ENCODE measurements around the gene RUNX2.

Gene RUNX2

DNA sequence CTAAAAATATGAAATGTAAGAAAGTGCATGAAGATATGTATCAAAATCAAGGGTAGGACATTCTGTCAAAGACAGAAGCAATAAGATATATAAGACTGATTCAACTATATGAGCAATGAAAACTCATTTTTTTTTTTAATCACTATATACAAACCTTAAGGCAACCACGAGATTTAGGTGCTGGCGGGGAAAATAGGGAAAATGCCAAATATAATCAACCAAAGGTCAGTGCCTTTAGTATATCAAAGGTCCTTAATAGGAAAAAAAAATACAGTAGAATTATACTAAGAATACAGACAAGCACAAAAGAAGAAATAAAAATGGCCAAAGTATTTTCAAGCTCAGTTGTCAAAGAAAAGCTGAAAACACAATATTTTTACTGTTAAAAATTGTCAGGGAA, 25.5 kb downstream of the RUNX2 start:
- no peaks in the 10 kb centered on the region for H3K36me3 ChIP-seq (ENCODE audit: control insufficient read depth, low read depth, low read length)
- no peak overlapping the region for H3K9ac ChIP-seq (ENCODE audit: low read length)
- H3K27ac ChIP-seq (ENCODE audit: low read length): no peak overlapping the region

DNA sequence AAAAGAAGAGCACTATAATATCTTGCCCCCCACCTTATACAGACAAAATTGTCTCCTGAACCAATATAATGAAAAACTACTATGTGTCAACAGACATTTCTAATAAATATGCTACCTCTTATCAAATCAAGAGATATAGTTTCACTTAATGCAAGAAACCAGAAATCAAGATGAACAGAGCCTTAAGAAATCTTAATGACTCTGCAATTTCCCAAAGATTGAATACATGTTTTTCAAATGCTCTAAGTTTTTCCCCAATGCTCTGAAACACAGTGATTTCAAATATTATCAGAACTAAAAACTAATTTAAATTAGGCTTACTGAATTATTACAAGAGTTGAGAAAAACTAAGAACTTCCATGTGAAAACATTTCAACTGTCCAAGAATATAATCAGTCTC, 36.3 kb downstream of the RUNX2 start:
- no peaks in the 10 kb centered on the region for H3K4me1 ChIP-seq (ENCODE audit: control insufficient read depth, low read depth, low read length)
- no peaks in the 10 kb centered on the region for H3K27me3 ChIP-seq (ENCODE audit: control insufficient read depth, insufficient read depth, low read length)
- no peak overlapping the region for H3K4me3 ChIP-seq (ENCODE audit: low read length)
- H3K27ac ChIP-seq (ENCODE audit: low read length): no peak overlapping the region
- H3K9me3 ChIP-seq (ENCODE audit: control insufficient read depth, low read depth, low read length): no peaks in the 10 kb centered on the region
- H3K9ac ChIP-seq (ENCODE audit: low read length): no peak overlapping the region
- H3K36me3 ChIP-seq (ENCODE audit: control insufficient read depth, low read depth, low read length): no peaks in the 10 kb centered on the region

More for the DNA sequence above, 25.5 kb downstream of the RUNX2 start:
- H3K27me3 ChIP-seq (ENCODE audit: control insufficient read depth, insufficient read depth, low read length): no peaks in the 10 kb centered on the region
- no peak overlapping the region for H3K4me3 ChIP-seq (ENCODE audit: low read length)
- H3K4me1 ChIP-seq (ENCODE audit: control insufficient read depth, low read depth, low read length): no peaks in the 10 kb centered on the region
- no peaks in the 10 kb centered on the region for H3K9me3 ChIP-seq (ENCODE audit: control insufficient read depth, low read depth, low read length)

DNA sequence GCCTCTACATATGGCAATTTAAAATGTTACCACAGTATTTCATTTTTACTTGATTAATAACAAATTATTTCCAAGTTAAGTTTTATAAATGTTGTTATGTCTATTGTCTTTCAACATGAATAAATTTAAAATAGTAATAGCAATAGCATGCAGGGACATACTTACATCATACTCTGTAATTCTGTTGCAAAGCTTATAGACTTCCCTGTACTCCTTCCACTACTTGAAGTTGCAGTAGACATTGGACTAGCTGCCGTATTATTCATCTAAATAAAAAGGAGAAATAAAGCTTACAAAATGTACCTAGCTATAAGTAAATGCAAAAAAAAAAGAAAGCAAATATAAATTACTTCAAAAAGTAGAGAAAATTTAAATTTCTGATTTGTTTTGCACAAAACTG, 36.9 kb downstream of the RUNX2 start:
- Histone ChIP-seq H3K27ac (ENCODE audit: low read length) (no peak overlapping the region), H3K4me3 (ENCODE audit: low read length) (no peak overlapping the region), H3K9ac (ENCODE audit: low read length) (no peak overlapping the region), H3K27me3 (ENCODE audit: control insufficient read depth, insufficient read depth, low read length) (no peaks in the 10 kb centered on the region), H3K36me3 (ENCODE audit: control insufficient read depth, low read depth, low read length) (no peaks in the 10 kb centered on the region), H3K9me3 (ENCODE audit: control insufficient read depth, low read depth, low read length) (no peaks in the 10 kb centered on the region), H3K4me1 (ENCODE audit: control insufficient read depth, low read depth, low read length) (no peaks in the 10 kb centered on the region)

DNA sequence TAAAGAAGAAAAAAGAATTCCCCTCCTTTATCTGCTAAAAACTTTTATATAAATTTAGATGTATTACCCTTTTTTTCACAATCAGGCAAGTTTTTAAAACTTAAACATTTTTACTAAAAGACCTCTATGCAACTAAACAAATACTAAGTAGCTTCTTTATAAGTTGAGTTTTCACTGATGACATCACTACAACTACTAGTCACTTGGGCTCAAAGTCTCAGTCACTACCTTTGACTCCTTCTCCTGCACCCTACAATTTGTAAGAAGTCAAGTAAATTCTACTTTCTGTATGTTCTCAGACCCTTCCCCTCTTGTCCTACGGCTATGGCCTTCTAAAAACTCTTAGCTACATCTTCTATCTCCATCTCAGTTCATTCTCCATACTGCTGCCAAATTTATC, 38.4 kb downstream of the RUNX2 start:
- Histone ChIP-seq H3K36me3 (ENCODE audit: control insufficient read depth, low read depth, low read length) (no peaks in the 10 kb centered on the region), H3K27ac (ENCODE audit: low read length) (no peak overlapping the region), H3K4me1 (ENCODE audit: control insufficient read depth, low read depth, low read length) (no peaks in the 10 kb centered on the region), H3K9me3 (ENCODE audit: control insufficient read depth, low read depth, low read length) (no peaks in the 10 kb centered on the region), H3K4me3 (ENCODE audit: low read length) (no peak overlapping the region), H3K9ac (ENCODE audit: low read length) (no peak overlapping the region), H3K27me3 (ENCODE audit: control insufficient read depth, insufficient read depth, low read length) (no peaks in the 10 kb centered on the region)

DNA sequence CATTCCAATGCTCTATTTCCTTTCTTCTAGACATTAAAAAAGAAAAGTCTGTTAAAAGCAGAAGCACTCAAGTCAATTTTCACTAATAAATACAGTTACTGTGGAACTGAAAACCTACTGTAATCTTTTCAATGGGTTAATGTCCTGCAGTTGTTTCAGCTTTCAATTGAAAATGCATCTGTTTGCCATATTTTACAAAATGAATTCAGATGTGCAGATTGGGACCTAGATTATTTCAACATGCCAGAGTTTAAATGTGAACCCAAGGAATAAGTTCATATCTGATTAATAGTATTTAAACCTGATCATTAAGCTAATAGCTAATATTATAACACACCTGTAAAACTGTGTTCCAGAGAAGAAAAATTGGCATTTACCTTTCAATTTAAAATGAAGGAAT, 39.9 kb downstream of the RUNX2 start:
- Histone ChIP-seq H3K4me3 (ENCODE audit: low read length) (no peak overlapping the region), H3K4me1 (ENCODE audit: control insufficient read depth, low read depth, low read length) (no peaks in the 10 kb centered on the region), H3K36me3 (ENCODE audit: control insufficient read depth, low read depth, low read length) (no peaks in the 10 kb centered on the region), H3K9me3 (ENCODE audit: control insufficient read depth, low read depth, low read length) (no peaks in the 10 kb centered on the region), H3K27me3 (ENCODE audit: control insufficient read depth, insufficient read depth, low read length) (no peaks in the 10 kb centered on the region), H3K9ac (ENCODE audit: low read length) (no peak overlapping the region), H3K27ac (ENCODE audit: low read length) (no peak overlapping the region)

DNA sequence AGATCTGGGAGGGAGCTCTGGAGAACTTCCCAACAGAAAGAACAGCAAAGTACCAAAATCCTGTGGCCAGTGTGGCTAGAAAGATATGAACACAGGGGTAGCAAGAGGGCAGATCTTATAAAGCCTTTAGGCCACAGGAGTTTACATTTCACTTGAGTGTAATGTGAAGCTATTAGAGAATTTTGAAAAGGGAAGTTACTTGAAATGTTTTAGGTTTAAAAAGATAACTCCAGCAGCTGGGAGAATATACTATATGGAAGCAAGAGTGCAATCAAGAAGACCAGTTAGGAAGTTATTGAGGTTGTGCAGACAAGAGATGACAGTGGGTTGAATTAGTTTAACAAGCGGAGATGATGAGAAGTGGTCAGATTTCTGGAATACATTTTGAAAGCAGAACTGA, 41.7 kb downstream of the RUNX2 start:
- Histone ChIP-seq H3K36me3 (ENCODE audit: control insufficient read depth, low read depth, low read length) (no peaks in the 10 kb centered on the region), H3K4me3 (ENCODE audit: low read length) (no peak overlapping the region), H3K9me3 (ENCODE audit: control insufficient read depth, low read depth, low read length) (no peaks in the 10 kb centered on the region), H3K27me3 (ENCODE audit: control insufficient read depth, insufficient read depth, low read length) (no peaks in the 10 kb centered on the region), H3K9ac (ENCODE audit: low read length) (no peak overlapping the region), H3K27ac (ENCODE audit: low read length) (no peak overlapping the region), H3K4me1 (ENCODE audit: control insufficient read depth, low read depth, low read length) (no peaks in the 10 kb centered on the region)

DNA sequence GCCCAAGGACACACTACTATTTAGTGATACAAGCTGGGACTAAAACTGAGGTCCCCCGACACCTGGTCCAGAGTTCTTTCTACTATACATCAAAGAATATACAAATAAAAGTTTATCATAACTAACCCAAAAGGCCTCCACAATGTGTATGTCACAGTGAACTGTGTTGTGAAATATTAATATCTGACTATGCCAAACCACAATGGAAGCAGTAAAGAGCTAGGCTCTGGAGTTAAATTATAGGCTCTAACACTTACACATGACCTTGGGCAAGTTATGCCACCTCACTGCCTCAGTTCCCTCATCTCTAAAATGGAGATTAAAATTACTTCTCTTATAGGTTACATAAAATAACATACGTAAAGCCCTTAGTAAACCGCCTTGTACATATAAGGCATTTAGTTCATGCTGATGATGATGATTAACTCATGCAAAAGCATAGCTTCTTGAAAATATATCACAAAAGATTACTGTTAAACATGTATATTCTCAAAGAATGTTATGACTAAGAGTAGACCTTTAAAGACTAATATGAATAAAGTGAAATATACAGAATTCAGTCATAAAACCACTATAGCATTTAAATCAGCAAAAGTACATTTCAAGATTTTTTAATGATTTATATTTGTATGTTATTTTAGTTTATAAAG, 43.9 kb downstream of the RUNX2 start:
- no peaks in the 10 kb centered on the region for H3K36me3 ChIP-seq (ENCODE audit: control insufficient read depth, low read depth, low read length)

DNA sequence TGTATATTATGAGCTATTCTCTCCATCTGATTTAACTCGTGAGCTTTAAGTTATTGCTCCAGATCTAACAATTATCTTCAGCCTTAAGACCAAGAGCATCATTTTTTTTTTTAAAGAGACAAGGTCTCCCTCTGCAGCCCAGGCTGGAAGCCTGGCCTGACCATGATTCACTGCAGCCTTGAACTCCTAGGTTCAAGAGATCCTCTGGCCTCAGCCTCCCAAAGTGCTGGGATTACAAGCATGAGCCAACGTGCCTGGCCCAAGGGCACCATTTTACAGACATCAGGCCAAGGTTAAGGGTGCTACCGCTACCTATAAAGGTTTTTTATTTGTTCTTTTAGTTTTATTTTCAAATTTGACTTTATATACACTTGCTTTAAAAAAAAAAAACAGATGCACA, 47.3 kb downstream of the RUNX2 start:
- no peak overlapping the region for H3K27ac ChIP-seq (ENCODE audit: low read length)
- no peak overlapping the region for H3K4me3 ChIP-seq (ENCODE audit: low read length)
- no peaks in the 10 kb centered on the region for H3K36me3 ChIP-seq (ENCODE audit: control insufficient read depth, low read depth, low read length)
- H3K9ac ChIP-seq (ENCODE audit: low read length): no peak overlapping the region
- no peaks in the 10 kb centered on the region for H3K27me3 ChIP-seq (ENCODE audit: control insufficient read depth, insufficient read depth, low read length)
- H3K4me1 ChIP-seq (ENCODE audit: control insufficient read depth, low read depth, low read length): peaks cover 8% of the 10 kb centered on the region
- H3K9me3 ChIP-seq (ENCODE audit: control insufficient read depth, low read depth, low read length): no peaks in the 10 kb centered on the region

More for the DNA sequence above, 43.9 kb downstream of the RUNX2 start:
- Histone ChIP-seq H3K9me3 (ENCODE audit: control insufficient read depth, low read depth, low read length) (no peaks in the 10 kb centered on the region), H3K4me3 (ENCODE audit: low read length) (no peak overlapping the region), H3K27me3 (ENCODE audit: control insufficient read depth, insufficient read depth, low read length) (no peaks in the 10 kb centered on the region), H3K4me1 (ENCODE audit: control insufficient read depth, low read depth, low read length) (peaks cover 8% of the 10 kb centered on the region), H3K9ac (ENCODE audit: low read length) (no peak overlapping the region), H3K27ac (ENCODE audit: low read length) (no peak overlapping the region)

DNA sequence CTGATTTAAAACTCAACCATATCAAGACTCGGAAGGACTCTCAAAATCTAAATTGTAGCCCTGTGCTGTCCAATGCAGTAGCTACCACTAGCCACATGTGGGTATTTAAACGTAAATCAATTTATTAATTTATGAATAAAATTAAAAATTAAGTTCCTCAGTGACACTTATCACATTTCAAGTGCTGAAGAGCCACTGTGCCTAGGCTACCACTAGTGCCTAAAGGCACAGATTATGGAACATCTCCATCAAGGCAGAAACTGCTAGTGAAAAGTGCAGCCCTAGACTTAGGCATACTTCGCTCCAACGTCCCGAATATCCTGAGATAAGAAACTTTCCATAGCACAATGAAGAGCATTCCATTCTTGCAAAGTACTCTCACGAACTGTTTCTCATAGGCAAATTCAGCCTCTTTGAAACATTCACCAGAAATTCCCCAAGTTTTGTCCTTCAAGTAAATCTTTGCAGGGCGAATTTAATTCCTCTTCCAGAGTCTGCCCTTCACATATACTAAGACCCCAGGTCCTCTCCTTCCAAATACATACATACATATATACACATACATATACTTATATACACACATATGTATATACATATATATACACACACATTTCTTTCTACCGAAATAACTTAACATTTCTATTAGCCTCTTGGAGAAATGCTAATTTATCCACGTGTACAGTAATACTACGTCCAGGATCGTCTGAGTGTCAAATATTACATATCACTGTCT, 48.3 kb downstream of the RUNX2 start:
- Histone ChIP-seq H3K27ac (ENCODE audit: low read length) (no peak overlapping the region), H3K9me3 (ENCODE audit: control insufficient read depth, low read depth, low read length) (no peaks in the 10 kb centered on the region)

DNA sequence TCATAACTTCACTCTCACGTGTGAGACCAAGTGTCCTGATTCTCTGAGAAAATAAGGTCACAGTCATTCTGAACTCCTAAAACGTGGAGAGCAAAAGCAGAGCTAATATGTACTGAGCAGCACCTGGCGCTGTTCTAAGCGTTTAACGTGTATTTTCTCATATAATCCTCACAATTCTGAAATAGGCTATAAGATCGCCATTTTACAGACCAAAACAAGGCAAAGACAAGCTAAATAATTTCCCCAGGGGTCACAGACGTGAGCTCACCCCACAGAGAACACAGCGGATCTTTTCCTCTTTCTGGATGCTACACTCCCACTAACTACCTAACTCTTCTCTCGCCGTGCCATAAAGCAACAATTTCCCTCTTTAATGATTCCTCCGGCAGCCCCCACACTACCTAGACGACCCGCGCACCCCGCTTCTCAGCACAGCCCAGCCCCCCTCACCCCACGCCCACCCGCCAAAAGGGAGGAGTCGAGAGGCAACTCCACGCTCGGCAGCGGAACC, 49.0 kb downstream of the RUNX2 start:
- Histone ChIP-seq H3K9ac (ENCODE audit: low read length) (peak overlapping the region; percentile 91), H3K4me1 (ENCODE audit: control insufficient read depth, low read depth, low read length) (peaks cover 8% of the 10 kb centered on the region), H3K27ac (ENCODE audit: low read length) (peak overlapping the region; percentile 67), H3K36me3 (ENCODE audit: control insufficient read depth, low read depth, low read length) (no peaks in the 10 kb centered on the region), H3K9me3 (ENCODE audit: control insufficient read depth, low read depth, low read length) (no peaks in the 10 kb centered on the region), H3K4me3 (ENCODE audit: low read length) (peak overlapping the region; percentile 88), H3K27me3 (ENCODE audit: control insufficient read depth, insufficient read depth, low read length) (no peaks in the 10 kb centered on the region)

More for the DNA sequence above, 48.3 kb downstream of the RUNX2 start:
- H3K4me1 ChIP-seq (ENCODE audit: control insufficient read depth, low read depth, low read length): peaks cover 8% of the 10 kb centered on the region
- H3K9ac ChIP-seq (ENCODE audit: low read length): peak overlapping the region; percentile 91
- H3K4me3 ChIP-seq (ENCODE audit: low read length): peak overlapping the region; percentile 88
- H3K36me3 ChIP-seq (ENCODE audit: control insufficient read depth, low read depth, low read length): no peaks in the 10 kb centered on the region
- no peaks in the 10 kb centered on the region for H3K27me3 ChIP-seq (ENCODE audit: control insufficient read depth, insufficient read depth, low read length)

DNA sequence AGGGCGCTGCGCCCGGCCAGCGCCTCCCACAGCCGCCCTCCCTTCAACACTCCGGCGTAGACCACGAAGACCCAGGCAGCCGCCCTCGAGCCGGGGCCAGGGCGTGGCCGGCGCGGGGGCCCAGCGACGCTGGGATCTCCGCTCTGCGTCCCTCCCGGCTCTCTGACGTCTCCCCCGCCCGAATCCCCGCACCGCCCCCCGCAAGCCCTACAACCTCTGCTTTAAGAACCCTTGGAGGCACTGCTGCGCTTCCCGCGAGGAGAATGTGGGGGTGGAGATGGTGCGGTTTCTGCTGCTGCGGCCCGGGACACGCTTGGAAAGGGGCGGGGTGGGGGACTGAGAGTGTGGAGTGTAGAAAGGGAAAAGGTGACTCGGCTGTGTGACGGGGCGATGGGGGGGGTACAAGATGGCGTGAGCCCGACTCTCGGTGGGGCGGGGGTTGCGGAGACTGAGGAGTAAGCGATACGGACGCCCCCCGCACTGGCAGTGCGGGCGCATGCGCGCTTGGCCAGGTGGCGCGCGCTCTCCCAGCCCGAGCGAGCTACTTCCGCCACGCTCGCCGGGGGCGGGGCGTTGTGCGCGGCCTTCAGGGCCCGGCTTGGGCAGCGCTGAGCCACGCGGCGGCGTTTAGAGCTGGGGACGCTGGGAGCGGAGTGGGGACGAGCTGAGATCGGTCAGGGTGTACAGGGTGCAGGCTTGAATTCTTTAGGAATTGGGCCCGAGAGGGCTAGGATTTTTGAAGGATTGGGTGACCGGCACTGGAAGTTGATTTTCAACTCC, 49.6 kb downstream of the RUNX2 start, which contains the start of gene SUPT3H:
SUPT3H (minus strand) TSS at position 381 of the 780 bp plus-strand sequence.
- Histone ChIP-seq H3K27ac (ENCODE audit: low read length) (peak within 1 kb of the TSS; percentile 89), H3K9me3 (ENCODE audit: control insufficient read depth, low read depth, low read length) (no peaks in the 10 kb centered on the region), H3K9ac (ENCODE audit: low read length) (peak within 1 kb of the TSS; percentile 91), H3K4me1 (ENCODE audit: control insufficient read depth, low read depth, low read length) (peaks cover 8% of the 10 kb centered on the region), H3K27me3 (ENCODE audit: control insufficient read depth, insufficient read depth, low read length) (no peaks in the 10 kb centered on the region), H3K4me3 (ENCODE audit: low read length) (peak within 1 kb of the TSS; percentile 88), H3K36me3 (ENCODE audit: control insufficient read depth, low read depth, low read length) (no peaks in the 10 kb centered on the region)

Measured in iPS-18a (cell line).